Measurements from ENCODE around the gene SERPINA12. TPM values are rescaled to one million over a fixed set of nuclear protein-coding genes. Genes with fewer than 3 reads are reported as not detected.
A peak's percentile ranks its signal among the peaks of the same experiment; 100 is the strongest.

SERPINA12 gene
- total RNA-seq: not detected

- DNase-seq (ENCODE audit: low read depth in 2 of 3, low spot score in 2 of 3): no peak
These were observed at the start of gene SERPINA12 for GRCh38 chr14:94509356-94509755. TSS of gene SERPINA12 (minus strand) at chr14:94509469. CDS start at chr14:94498397, 11,072 bp downstream.

GRCh38 chr14:94558842-94559241 is 49.6 kb upstream of the SERPINA12 start:
- DNase-seq (ENCODE audit: low read depth in 2 of 3, low spot score in 2 of 3): no peak

GRCh38 chr14:94557327-94557726 is 48.1 kb upstream of the SERPINA12 start:
- no peak for DNase-seq (ENCODE audit: low read depth in 2 of 3, low spot score in 2 of 3)

- no peak for DNase-seq (ENCODE audit: low read depth in 2 of 3, low spot score in 2 of 3)
These were observed 46.7 kb upstream of the SERPINA12 start for GRCh38 chr14:94555991-94556390.

GRCh38 chr14:94550041-94550440 is 40.8 kb upstream of the SERPINA12 start:
- no peak for DNase-seq (ENCODE audit: low read depth in 2 of 3, low spot score in 2 of 3)

- DNase-seq (ENCODE audit: low read depth in 2 of 3, low spot score in 2 of 3): peak in 2 of 3 donors; percentile 26 to 54
These were observed 40.0 kb upstream of the SERPINA12 start for GRCh38 chr14:94548999-94549985.

- DNase-seq (ENCODE audit: low read depth in 2 of 3, low spot score in 2 of 3): no peak
These were observed 39.1 kb upstream of the SERPINA12 start for GRCh38 chr14:94548131-94548998.

GRCh38 chr14:94547726-94548125 is 38.5 kb upstream of the SERPINA12 start:
- no peak for DNase-seq (ENCODE audit: low read depth in 2 of 3, low spot score in 2 of 3)

- DNase-seq (ENCODE audit: low read depth in 2 of 3, low spot score in 2 of 3): no peak
These were observed 37.9 kb upstream of the SERPINA12 start for GRCh38 chr14:94547151-94547680.

- DNase-seq (ENCODE audit: low read depth in 2 of 3, low spot score in 2 of 3): no peak
These were observed 36.0 kb upstream of the SERPINA12 start for GRCh38 chr14:94545131-94545841.

- no peak for DNase-seq (ENCODE audit: low read depth in 2 of 3, low spot score in 2 of 3)
These were observed 35.5 kb upstream of the SERPINA12 start for GRCh38 chr14:94544726-94545125.

GRCh38 chr14:94543449-94544124 is 34.3 kb upstream of the SERPINA12 start:
- DNase-seq (ENCODE audit: low read depth in 2 of 3, low spot score in 2 of 3): no peak

GRCh38 chr14:94542811-94543440 is 33.7 kb upstream of the SERPINA12 start:
- DNase-seq (ENCODE audit: low read depth in 2 of 3, low spot score in 2 of 3): no peak

GRCh38 chr14:94542111-94542810 is 33.0 kb upstream of the SERPINA12 start:
- no peak for DNase-seq (ENCODE audit: low read depth in 2 of 3, low spot score in 2 of 3)

- no peak for DNase-seq (ENCODE audit: low read depth in 2 of 3, low spot score in 2 of 3)
These were observed 32.1 kb upstream of the SERPINA12 start for GRCh38 chr14:94541234-94541975.

- DNase-seq (ENCODE audit: low read depth in 2 of 3, low spot score in 2 of 3): no peak
These were observed 30.9 kb upstream of the SERPINA12 start for GRCh38 chr14:94540031-94540794.

GRCh38 chr14:94539181-94539580 is 29.9 kb upstream of the SERPINA12 start:
- DNase-seq (ENCODE audit: low read depth in 2 of 3, low spot score in 2 of 3): no peak

Data from hematopoietic multipotent progenitor cell (in vitro differentiated cells).